GM12865 (cell line): ENCODE measurements around the gene ZPLD1.

Experiments
- DNase-seq: peaks from one replicate; pipeline ENCODE4 v3.0.0; 2010; ENCODE audit warnings: low read depth
- H3K4me3 ChIP-seq: 2 replicates; pipeline ENCODE4 v1.5.1; 2011; ENCODE audit warnings: mild to moderate bottlenecking, low read depth, low read length, control low read depth
- CTCF ChIP-seq: IDR thresholded peaks from 2 replicates; pipeline ENCODE4 v1.5.1; 2011; ENCODE audit warnings: low read length, control low read depth, low read depth, inconsistent platforms; ENCODE audit not compliant: insufficient read depth; ENCODE audit errors: missing control alignments

ZPLD1 gene

GRCh38 chr3:102528727-102529126 lies 93.9 kb downstream of the ZPLD1 start:
- no peak for DNase-seq
- TF ChIP-seq CTCF: no peak
- no peak overlapping the region for H3K4me3 ChIP-seq
